GM12892 (cell line): Measurements from ENCODE around the gene SIRT4.

ENCODE experiments used
- POLR2A ChIP-seq: IDR thresholded peaks from 2 replicates; pipeline ENCODE4 v1.6.1; 2011; ENCODE audit warnings: low read depth, low read length, control low read depth
- POLR2AphosphoS5 ChIP-seq: IDR thresholded peaks from 2 replicates; pipeline ENCODE4 v1.6.1; 2011; ENCODE audit warnings: low read depth, low read length, control low read depth
- TAF1 ChIP-seq: IDR thresholded peaks from 2 replicates; pipeline ENCODE4 v1.6.1; 2011; ENCODE audit warnings: low read depth, mild to moderate bottlenecking, control low read depth, low read length, borderline replicate concordance

DNA sequence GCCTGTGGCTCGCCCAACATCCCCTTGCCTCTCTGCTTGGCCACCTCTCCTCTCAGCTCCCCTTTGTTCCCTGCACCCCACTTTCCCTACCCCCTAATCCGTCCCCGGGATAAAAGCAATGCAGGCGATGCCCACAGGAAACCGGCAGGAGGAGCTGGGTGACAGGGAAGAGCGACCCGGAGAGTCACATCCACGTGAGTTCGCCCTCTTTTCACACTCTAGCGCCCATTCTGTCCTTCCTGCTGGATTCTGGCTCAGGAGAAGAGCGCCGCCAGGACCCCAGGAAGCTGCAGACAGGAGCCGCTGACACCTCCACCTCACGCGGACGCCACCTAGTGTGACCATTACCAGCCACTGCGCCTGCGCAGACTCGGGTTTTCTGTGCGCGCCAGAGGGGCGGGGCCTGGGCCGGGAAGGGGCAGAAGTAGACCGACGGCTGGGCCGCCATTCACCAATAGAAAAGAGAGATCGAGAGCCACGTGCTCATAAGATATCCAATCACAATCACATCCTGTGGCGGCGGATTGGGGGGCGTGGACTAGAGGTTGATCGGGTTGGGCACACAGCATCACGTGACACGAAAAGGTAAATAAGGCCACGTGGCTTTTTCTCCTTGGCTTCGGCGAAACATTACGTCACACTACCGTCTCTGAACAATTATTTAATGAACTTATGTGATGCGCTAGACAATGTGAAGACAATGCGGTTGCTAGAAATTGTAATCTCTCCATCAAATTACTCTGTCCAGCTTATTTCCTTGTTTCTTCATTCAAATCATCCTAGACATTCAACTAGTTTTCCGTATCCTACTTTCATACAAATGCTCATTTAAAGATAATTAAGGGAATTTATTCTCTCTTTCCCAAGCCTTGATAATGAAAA, 15.3 kb downstream of the SIRT4 start:
- TF ChIP-seq POLR2AphosphoS5 (peak; percentile 66), POLR2A (peak; percentile 81), TAF1 (peak; percentile 94)
